HepG2 (cell line): Measurements from ENCODE around the gene KDM6B. TPM values are rescaled to one million over a fixed set of nuclear protein-coding genes. Genes with fewer than 3 reads are reported as not detected.

ENCODE experiments used
- HMG20B ChIP-seq: conservative IDR thresholded peaks from 2 replicates; pipeline ENCODE4 v1.6.1; 2016; ENCODE audit warnings: missing genetic modification reagents, missing compliant biosample characterization
- ISL2 ChIP-seq: sonication (generic); formaldehyde crosslinking; IDR thresholded peaks from 2 replicates; pipeline ENCODE4 v1.5.0; 2020; ENCODE audit warnings: missing genetic modification reagents
- MATR3 ChIP-seq: sonication (generic); formaldehyde crosslinking; IDR thresholded peaks from 2 replicates; pipeline ENCODE4 v1.4.0; 2020; ENCODE audit warnings: missing genetic modification reagents
- SALL2 ChIP-seq: sonication (generic); formaldehyde crosslinking; IDR thresholded peaks from 2 replicates; pipeline ENCODE4 v1.8.1; 2023; ENCODE audit warnings: mild to moderate bottlenecking, missing genetic modification reagents, inconsistent platforms
- ZFP37 ChIP-seq: sonication (generic); formaldehyde crosslinking; IDR thresholded peaks from 2 replicates; pipeline ENCODE4 v1.4.0; 2020; ENCODE audit warnings: missing genetic modification reagents, borderline replicate concordance
- ZNF225 ChIP-seq: sonication (generic); formaldehyde crosslinking; IDR thresholded peaks from 2 replicates; pipeline ENCODE4 v1.4.0; 2020; ENCODE audit warnings: mild to moderate bottlenecking, missing genetic modification reagents
- ZNF263 ChIP-seq: sonication (generic); formaldehyde crosslinking; IDR thresholded peaks from 2 replicates; pipeline ENCODE4 v1.4.0; 2020; ENCODE audit warnings: missing genetic modification reagents
- ZNF354B ChIP-seq: sonication (generic); formaldehyde crosslinking; IDR thresholded peaks from 2 replicates; pipeline ENCODE4 v1.8.0; 2022; ENCODE audit warnings: mild to moderate bottlenecking, missing genetic modification reagents
- polyA plus RNA-seq, 8 experiments: library from polyadenylated mRNA; depleted of rRNA in 3 of 8; stranded (reverse) in 7 of 8; unstranded in 1 of 8; fragments of >200 nt; fragmentation: Illumina TruSeq in 4 of 8; extraction: Trizol in 4 of 8; gene quantifications; 2 replicates each; pipeline versions ENCODE4 v1.2.1 to v1.2.3, GENCODE V29; 2011 to 2016; ENCODE audit warnings: low read depth in 4 of 8, missing spikeins in 1 of 8, mixed read lengths in 1 of 8; ENCODE audit not compliant: insufficient read depth in 1 of 8
- total RNA-seq, 5 experiments: library from RNA; depleted of rRNA; stranded (reverse); fragments of >200 nt; fragmentation: Illumina TruSeq; extraction: Trizol; gene quantifications; 2 replicates each; pipeline ENCODE4 v1.2.3, GENCODE V29; 2016; ENCODE audit warnings: low read depth in 1 of 5
- TF ChIP-seq, protein P1 (sequence below): sonication (generic); formaldehyde crosslinking; IDR thresholded peaks from 2 replicates; pipeline ENCODE4 v1.5.1; 2020; ENCODE audit warnings: mild to moderate bottlenecking, missing genetic modification reagents, moderate library complexity
- TF ChIP-seq, protein P2 (sequence below): sonication (generic); formaldehyde crosslinking; IDR thresholded peaks from 2 replicates; pipeline ENCODE4 v1.8.0; 2022; ENCODE audit warnings: missing genetic modification reagents, mild to moderate bottlenecking, moderate library complexity, borderline replicate concordance
- TF ChIP-seq, protein P3 (sequence below): sonication (generic); formaldehyde crosslinking; IDR thresholded peaks from 2 replicates; pipeline ENCODE4 v1.8.1; 2022; ENCODE audit warnings: mild to moderate bottlenecking, missing genetic modification reagents
- TF ChIP-seq, protein P4 (sequence below): sonication (generic); formaldehyde crosslinking; IDR thresholded peaks from 2 replicates; pipeline ENCODE4 v1.4.0; 2020; ENCODE audit warnings: missing genetic modification reagents
- TF ChIP-seq, protein P5 (sequence below): sonication (generic); formaldehyde crosslinking; IDR thresholded peaks from 2 replicates; pipeline ENCODE4 v1.8.0; 2023; ENCODE audit warnings: mild to moderate bottlenecking, missing genetic modification reagents

KDM6B gene
- total and polyA plus RNA-seq, 2 of the 13 experiments (the other 11 are each of a cell fraction or from before 2014, with no cell fraction given), result 1.3 to 2.1 TPM

DNA sequence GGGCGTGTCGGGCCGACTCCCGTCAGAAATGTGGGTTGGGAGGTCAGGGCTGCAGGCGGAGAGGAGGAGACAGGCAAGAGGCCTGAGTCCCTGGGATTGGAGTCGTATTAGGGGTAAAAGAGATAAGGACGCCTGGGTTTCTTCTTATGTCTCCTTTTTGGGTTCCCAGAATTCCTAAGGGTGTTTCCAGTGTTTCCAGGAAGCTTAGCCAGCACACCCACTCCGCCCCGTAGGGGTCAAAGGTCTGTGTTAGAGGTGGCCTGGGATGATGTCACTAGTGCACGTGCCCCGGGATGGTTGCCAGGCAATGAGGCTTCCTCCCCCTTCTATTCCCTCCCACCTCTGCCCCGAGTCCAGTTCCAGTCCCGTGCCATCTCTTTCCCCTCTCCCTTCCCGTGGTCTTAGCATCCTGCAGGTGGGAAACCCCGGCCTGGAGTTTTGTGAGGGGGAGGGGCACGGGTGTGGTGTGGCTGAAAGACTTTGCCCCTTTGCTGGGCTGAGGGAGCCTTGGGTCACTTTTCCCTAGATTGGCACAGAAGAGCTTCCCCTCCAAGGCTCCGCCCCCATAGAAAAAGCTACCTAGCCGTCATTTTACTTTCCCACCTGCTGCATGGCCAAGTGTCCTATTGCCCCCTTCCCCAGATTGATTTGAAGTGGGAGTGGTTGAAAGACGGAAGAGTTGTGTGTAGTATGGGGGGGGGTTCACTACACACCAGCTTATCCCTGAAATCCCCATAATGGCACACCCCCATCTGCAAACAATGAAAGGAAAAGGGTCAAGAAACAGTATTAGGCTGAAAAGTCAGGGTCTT is 2.8 kb downstream of the KDM6B start (continued):
- TF ChIP-seq ISL2 (CRISPR knock-in tag), result peak; percentile 54; the same call in 1 of the 2 replicates
- TF ChIP-seq, protein P1, sequence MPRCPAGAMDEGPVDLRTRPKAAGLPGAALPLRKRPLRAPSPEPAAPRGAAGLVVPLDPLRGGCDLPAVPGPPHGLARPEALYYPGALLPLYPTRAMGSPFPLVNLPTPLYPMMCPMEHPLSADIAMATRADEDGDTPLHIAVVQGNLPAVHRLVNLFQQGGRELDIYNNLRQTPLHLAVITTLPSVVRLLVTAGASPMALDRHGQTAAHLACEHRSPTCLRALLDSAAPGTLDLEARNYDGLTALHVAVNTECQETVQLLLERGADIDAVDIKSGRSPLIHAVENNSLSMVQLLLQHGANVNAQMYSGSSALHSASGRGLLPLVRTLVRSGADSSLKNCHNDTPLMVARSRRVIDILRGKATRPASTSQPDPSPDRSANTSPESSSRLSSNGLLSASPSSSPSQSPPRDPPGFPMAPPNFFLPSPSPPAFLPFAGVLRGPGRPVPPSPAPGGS, result no peak
- TF ChIP-seq ZNF263 (CRISPR knock-in tag), result peak; percentile 95
- TF ChIP-seq, protein P2, sequence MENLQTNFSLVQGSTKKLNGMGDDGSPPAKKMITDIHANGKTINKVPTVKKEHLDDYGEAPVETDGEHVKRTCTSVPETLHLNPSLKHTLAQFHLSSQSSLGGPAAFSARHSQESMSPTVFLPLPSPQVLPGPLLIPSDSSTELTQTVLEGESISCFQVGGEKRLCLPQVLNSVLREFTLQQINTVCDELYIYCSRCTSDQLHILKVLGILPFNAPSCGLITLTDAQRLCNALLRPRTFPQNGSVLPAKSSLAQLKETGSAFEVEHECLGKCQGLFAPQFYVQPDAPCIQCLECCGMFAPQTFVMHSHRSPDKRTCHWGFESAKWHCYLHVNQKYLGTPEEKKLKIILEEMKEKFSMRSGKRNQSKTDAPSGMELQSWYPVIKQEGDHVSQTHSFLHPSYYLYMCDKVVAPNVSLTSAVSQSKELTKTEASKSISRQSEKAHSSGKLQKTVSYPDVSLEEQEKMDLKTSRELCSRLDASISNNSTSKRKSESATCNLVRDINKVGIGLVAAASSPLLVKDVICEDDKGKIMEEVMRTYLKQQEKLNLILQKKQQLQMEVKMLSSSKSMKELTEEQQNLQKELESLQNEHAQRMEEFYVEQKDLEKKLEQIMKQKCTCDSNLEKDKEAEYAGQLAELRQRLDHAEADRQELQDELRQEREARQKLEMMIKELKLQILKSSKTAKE (CRISPR knock-in tag), result peak; percentile 92
- TF ChIP-seq HMG20B (CRISPR knock-in tag), result peak; percentile 91
- TF ChIP-seq, protein P3, sequence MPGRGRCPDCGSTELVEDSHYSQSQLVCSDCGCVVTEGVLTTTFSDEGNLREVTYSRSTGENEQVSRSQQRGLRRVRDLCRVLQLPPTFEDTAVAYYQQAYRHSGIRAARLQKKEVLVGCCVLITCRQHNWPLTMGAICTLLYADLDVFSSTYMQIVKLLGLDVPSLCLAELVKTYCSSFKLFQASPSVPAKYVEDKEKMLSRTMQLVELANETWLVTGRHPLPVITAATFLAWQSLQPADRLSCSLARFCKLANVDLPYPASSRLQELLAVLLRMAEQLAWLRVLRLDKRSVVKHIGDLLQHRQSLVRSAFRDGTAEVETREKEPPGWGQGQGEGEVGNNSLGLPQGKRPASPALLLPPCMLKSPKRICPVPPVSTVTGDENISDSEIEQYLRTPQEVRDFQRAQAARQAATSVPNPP (CRISPR knock-in tag), result 0 out of 2 replicates have a peak, but pooled peaks have one; percentile 45
- 0 out of 2 replicates have a peak, but pooled peaks have one; percentile 66 for TF ChIP-seq SALL2 (CRISPR knock-in tag)
- TF ChIP-seq, protein P4, sequence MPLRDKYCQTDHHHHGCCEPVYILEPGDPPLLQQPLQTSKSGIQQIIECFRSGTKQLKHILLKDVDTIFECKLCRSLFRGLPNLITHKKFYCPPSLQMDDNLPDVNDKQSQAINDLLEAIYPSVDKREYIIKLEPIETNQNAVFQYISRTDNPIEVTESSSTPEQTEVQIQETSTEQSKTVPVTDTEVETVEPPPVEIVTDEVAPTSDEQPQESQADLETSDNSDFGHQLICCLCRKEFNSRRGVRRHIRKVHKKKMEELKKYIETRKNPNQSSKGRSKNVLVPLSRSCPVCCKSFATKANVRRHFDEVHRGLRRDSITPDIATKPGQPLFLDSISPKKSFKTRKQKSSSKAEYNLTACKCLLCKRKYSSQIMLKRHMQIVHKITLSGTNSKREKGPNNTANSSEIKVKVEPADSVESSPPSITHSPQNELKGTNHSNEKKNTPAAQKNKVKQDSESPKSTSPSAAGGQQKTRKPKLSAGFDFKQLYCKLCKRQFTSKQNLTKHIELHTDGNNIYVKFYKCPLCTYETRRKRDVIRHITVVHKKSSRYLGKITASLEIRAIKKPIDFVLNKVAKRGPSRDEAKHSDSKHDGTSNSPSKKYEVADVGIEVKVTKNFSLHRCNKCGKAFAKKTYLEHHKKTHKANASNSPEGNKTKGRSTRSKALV (CRISPR knock-in tag), result no peak
- TF ChIP-seq ZNF354B (CRISPR knock-in tag), result no peak
- TF ChIP-seq ZNF225 (CRISPR knock-in tag), result peak; percentile 27; the same call in 1 of the 2 replicates
- TF ChIP-seq MATR3 (CRISPR knock-in tag), result no peak
- no peak; the same call in 1 of the 2 replicates for TF ChIP-seq ZFP37 (CRISPR knock-in tag)
- TF ChIP-seq, protein P5, sequence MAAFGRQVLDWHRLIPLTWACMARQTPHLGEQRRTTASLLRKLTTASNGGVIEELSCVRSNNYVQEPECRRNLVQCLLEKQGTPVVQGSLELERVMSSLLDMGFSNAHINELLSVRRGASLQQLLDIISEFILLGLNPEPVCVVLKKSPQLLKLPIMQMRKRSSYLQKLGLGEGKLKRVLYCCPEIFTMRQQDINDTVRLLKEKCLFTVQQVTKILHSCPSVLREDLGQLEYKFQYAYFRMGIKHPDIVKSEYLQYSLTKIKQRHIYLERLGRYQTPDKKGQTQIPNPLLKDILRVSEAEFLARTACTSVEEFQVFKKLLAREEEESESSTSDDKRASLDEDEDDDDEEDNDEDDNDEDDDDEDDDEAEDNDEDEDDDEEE (CRISPR knock-in tag), result peak; percentile 9; the same call in 1 of the 2 replicates
